ENCODE data around the gene PLA2G2F. TPM values are rescaled to one million over a fixed set of nuclear protein-coding genes. Genes with fewer than 3 reads are reported as not detected.

The PLA2G2F gene
- total RNA-seq, 1 experiment from 2014 or later: not detected

DNA sequence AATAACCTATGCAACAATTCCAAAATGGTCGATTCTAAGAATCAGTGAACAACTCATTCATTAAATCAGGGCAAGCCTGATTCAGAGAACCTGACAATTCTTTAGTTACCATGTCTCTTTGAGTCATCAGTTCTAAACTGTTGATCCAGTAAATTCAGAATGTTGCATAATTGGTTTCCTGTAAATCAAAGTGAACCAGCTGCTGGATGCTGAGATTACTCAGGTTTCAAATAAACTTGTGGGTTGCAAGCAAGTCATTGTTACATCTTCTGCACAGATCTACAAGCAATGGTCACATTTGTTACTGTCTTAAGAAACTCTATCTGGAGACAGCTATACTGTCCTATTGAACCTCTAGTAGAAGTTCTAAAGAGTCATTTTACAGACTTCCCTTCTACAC is 36.2 kb upstream of the PLA2G2F start:
- no peaks in the 10 kb centered on the region for H3K36me3 ChIP-seq (ENCODE audit: control insufficient read depth, insufficient read depth, low read length)
- intact Hi-C loops (cut with micrococcal nuclease; ENCODE audit: unreplicated experiment): no loop called here
- TF ChIP-seq, protein P1, sequence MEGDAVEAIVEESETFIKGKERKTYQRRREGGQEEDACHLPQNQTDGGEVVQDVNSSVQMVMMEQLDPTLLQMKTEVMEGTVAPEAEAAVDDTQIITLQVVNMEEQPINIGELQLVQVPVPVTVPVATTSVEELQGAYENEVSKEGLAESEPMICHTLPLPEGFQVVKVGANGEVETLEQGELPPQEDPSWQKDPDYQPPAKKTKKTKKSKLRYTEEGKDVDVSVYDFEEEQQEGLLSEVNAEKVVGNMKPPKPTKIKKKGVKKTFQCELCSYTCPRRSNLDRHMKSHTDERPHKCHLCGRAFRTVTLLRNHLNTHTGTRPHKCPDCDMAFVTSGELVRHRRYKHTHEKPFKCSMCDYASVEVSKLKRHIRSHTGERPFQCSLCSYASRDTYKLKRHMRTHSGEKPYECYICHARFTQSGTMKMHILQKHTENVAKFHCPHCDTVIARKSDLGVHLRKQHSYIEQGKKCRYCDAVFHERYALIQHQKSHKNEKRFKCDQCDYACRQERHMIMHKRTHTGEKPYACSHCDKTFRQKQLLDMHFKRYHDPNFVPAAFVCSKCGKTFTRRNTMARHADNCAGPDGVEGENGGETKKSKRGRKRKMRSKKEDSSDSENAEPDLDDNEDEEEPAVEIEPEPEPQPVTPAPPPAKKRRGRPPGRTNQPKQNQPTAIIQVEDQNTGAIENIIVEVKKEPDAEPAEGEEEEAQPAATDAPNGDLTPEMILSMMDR (IDR thresholded peaks at IDR 0.05): no peak
- no peak for TF ChIP-seq TCF7L2 (IDR thresholded peaks at IDR 0.05; ENCODE audit: low read depth, low read length)
- ChIA-PET CTCF (no interaction called here), POLR2A (no interaction called here)
- no TSS peak for BruUV-seq (replicated peaks)
- ATAC-seq: no peak
- no peaks in the 10 kb centered on the region for H3K9me3 ChIP-seq (ENCODE audit: control insufficient read depth, insufficient read depth, low read depth, low read length)
- no peaks in the 10 kb centered on the region for H3K4me1 ChIP-seq (ENCODE audit: control insufficient read depth, insufficient read depth, low read length)
- H3K27me3 ChIP-seq (ENCODE audit: control insufficient read depth, insufficient read depth, low read length): peaks cover 4% of the 10 kb centered on the region; the same call in 1 of the 2 replicates
- DNase-seq (ENCODE audit: low read depth, low spot score): no peak
- H3K27ac ChIP-seq (ENCODE audit: low read length): no peak overlapping the region
- H3K4me3 ChIP-seq (ENCODE audit: low read depth in 2 of 2, low read length in 2 of 2): no peak overlapping the region
- in situ Hi-C loops (cut with HindIII; ENCODE audit: low pct_unique_long_range_greater_than_20kb, low sequenced_read_pairs): no loop called here

DNA sequence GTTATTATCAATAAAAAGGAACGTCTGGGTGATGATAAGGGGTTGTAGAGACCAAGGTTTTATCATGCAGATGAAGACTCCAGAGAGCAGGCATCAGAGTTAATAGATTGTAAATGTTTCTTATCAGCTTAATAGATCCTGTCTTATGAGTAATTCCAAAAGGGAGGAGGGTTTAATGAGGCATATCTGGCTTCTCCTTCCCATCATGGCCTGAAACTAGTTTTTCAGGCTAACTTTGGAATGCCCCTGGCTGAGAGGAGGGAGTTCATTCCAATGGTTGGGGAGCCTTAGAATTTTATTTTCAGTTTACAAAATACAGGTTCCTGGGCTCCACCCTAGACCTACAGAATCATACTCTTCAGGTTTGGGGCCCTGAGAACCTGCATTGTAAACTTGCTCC is 33.3 kb upstream of the PLA2G2F start:
- no peaks in the 10 kb centered on the region for H3K9me3 ChIP-seq (ENCODE audit: control insufficient read depth, insufficient read depth, low read depth, low read length)
- in situ Hi-C loops (cut with HindIII; ENCODE audit: low pct_unique_long_range_greater_than_20kb, low sequenced_read_pairs): no loop called here
- BruUV-seq (replicated peaks): no TSS peak
- ATAC-seq (no peak), DNase-seq (ENCODE audit: low read depth, low spot score) (no peak)
- H3K27ac ChIP-seq (ENCODE audit: low read length): no peak overlapping the region
- H3K4me3 ChIP-seq (ENCODE audit: low read depth in 2 of 2, low read length in 2 of 2): no peak overlapping the region
- no peaks in the 10 kb centered on the region for H3K36me3 ChIP-seq (ENCODE audit: control insufficient read depth, insufficient read depth, low read length)
- H3K27me3 ChIP-seq (ENCODE audit: control insufficient read depth, insufficient read depth, low read length): peaks cover 4% of the 10 kb centered on the region; the same call in 1 of the 2 replicates
- intact Hi-C loops (cut with micrococcal nuclease; ENCODE audit: unreplicated experiment): no loop called here
- TF ChIP-seq TCF7L2 (IDR thresholded peaks at IDR 0.05; ENCODE audit: low read depth, low read length): no peak
- H3K4me1 ChIP-seq (ENCODE audit: control insufficient read depth, insufficient read depth, low read length): no peaks in the 10 kb centered on the region
- ChIA-PET POLR2A (no interaction called here), CTCF (no interaction called here)

DNA sequence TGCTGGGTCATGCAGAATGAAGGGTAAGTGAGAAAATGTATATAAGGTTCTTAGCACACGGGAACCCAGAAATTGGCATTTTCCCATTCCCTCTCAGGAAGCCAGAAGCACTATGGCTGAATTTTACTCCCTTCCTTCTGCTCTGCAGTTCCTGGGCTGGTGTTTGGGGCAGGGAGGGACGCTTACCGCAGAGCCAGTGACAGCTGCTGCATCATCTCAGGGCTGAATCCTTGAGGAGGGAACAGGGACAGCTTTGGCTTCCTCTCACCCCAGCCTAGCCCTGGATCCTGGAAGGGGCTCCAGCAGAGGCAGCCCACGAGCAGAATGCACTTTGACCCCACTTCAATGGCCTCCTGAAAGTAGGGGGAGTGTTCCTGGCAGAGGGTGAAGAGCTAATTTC is 31.8 kb upstream of the PLA2G2F start:
- no peak for DNase-seq (ENCODE audit: low read depth, low spot score)
- no peaks in the 10 kb centered on the region for H3K9me3 ChIP-seq (ENCODE audit: control insufficient read depth, insufficient read depth, low read depth, low read length)
- H3K27me3 ChIP-seq (ENCODE audit: control insufficient read depth, insufficient read depth, low read length): peaks cover 4% of the 10 kb centered on the region; the same call in 1 of the 2 replicates
- in situ Hi-C loops (cut with HindIII; ENCODE audit: low pct_unique_long_range_greater_than_20kb, low sequenced_read_pairs): no loop called here
- H3K4me1 ChIP-seq (ENCODE audit: control insufficient read depth, insufficient read depth, low read length): no peaks in the 10 kb centered on the region
- intact Hi-C loops (cut with micrococcal nuclease; ENCODE audit: unreplicated experiment): no loop called here
- ATAC-seq: no peak
- TF ChIP-seq, protein P1 (IDR thresholded peaks at IDR 0.05): no peak
- no peak for TF ChIP-seq POLR2AphosphoS5 (IDR thresholded peaks at IDR 0.05; ENCODE audit: low read depth, low read length)
- TF ChIP-seq, protein P2, sequence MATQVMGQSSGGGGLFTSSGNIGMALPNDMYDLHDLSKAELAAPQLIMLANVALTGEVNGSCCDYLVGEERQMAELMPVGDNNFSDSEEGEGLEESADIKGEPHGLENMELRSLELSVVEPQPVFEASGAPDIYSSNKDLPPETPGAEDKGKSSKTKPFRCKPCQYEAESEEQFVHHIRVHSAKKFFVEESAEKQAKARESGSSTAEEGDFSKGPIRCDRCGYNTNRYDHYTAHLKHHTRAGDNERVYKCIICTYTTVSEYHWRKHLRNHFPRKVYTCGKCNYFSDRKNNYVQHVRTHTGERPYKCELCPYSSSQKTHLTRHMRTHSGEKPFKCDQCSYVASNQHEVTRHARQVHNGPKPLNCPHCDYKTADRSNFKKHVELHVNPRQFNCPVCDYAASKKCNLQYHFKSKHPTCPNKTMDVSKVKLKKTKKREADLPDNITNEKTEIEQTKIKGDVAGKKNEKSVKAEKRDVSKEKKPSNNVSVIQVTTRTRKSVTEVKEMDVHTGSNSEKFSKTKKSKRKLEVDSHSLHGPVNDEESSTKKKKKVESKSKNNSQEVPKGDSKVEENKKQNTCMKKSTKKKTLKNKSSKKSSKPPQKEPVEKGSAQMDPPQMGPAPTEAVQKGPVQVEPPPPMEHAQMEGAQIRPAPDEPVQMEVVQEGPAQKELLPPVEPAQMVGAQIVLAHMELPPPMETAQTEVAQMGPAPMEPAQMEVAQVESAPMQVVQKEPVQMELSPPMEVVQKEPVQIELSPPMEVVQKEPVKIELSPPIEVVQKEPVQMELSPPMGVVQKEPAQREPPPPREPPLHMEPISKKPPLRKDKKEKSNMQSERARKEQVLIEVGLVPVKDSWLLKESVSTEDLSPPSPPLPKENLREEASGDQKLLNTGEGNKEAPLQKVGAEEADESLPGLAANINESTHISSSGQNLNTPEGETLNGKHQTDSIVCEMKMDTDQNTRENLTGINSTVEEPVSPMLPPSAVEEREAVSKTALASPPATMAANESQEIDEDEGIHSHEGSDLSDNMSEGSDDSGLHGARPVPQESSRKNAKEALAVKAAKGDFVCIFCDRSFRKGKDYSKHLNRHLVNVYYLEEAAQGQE (IDR thresholded peaks at IDR 0.05; ENCODE audit: insufficient read depth in 1 of 2, low read depth in 2 of 2, low read length in 1 of 2): no peak
- no peak for TF ChIP-seq SIN3A (IDR thresholded peaks at IDR 0.05; ENCODE audit: borderline replicate concordance, insufficient read depth, low read depth, low read length)
- no peak for TF ChIP-seq TCF7L2 (IDR thresholded peaks at IDR 0.05; ENCODE audit: low read depth, low read length)
- no peaks in the 10 kb centered on the region for H3K36me3 ChIP-seq (ENCODE audit: control insufficient read depth, insufficient read depth, low read length)
- no peak overlapping the region for H3K27ac ChIP-seq (ENCODE audit: low read length)
- no peak overlapping the region for H3K4me3 ChIP-seq (ENCODE audit: low read depth in 2 of 2, low read length in 2 of 2)
- CTCF ChIA-PET: no interaction called here
- no TSS peak for BruUV-seq (replicated peaks)
- POLR2A ChIA-PET: no interaction called here
